Activated CD8-positive, alpha-beta memory T cell treated with anti-CD3 and anti-CD28 coated beads, Interleukin-2, amount 50 U/mL, for 1 hour (primary cell): ENCODE results near the gene OBP2A.
"Not testable (repeated sequence)": the region's sequence is repeated elsewhere in the genome, so short reads cannot be mapped to it uniquely, and the experiment has no call there.

Experiments
- DNase-seq: peaks from one replicate; pipeline ENCODE4 v3.0.0-alpha.2; 2020; ENCODE audit errors: extremely low read depth

The OBP2A gene

DNA sequence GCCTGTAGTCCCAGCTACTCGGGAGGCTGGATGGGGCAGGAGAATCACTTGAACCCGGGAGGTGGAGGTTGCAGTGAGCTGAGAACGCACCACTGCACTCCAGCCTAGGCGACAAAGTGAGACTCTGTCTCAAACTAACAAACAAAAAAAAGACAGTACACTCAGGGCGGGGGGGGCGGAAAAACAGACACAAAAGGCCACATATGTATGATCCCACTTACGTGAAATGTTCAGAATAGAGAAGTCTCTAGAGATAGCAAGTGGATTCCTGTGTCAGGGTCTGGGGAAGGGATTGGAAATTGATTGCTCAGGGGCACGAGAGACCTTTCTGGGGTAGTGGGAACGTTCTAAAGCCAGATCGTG lies 33.7 kb upstream of the OBP2A start:
- DNase-seq: no peak

DNA sequence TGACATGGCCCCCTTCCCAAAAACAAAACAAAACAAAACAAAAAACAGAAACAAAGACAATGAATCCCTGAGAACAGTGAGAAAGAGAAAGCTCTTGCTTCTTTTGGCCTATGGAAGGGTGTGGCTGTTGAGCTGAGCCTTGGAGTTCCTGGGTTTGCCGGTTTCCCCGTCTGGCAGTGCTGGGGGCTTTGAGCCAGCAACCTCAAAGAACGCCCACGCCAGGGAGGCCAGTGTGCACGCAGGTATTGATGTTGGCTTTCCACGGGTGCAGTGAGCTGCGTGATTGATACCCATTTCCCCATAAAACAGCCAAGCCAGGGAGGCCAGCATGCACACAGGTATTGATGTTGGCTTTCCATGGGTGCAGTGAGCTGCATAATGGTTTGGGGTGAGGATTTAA lies 33.0 kb upstream of the OBP2A start:
- DNase-seq: no peak

DNA sequence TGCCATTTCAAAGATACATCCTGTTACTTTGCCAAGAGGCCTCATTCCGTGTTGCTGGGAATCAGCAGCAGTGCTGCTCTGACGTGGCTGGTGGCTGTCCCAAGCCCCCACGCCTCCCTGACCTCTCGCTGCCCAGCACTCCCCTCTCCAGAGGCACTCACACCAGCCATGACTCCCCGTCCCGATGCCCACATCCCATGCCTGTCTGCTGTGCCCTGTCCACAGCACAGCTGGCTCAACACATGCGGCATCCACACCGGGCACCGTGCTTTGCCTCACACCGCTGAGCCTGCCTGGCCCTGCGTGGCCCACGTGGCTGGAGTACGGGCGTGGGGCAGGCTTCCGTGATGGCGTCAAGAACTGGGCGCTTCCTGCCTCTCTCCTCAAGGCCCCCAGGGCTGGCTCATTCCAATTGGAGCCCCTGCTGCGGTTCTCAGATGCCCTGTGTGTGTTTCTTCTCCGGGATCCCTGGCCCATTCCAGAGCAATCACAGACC lies 32.5 kb upstream of the OBP2A start:
- DNase-seq: no peak

DNA sequence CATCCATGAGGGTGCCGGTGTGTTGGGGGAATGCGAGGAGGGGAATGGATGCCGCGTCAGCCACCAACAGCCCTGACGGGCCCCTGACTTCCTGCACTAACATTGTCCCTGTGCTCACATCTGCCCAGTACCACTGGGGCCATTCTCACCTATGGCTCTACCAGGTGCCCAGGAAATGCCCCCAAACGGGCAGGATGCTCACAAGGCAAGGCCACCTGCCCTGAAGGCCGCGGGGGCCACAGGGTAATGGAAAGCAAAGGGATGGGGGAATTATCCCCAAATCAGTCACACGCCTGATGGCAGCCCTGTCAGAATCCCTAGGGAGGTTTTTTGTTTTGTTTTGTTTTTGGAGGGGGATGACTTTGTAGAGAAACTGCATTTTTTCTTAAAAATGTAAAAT lies 32.0 kb upstream of the OBP2A start:
- DNase-seq: not testable (repeated sequence)

DNA sequence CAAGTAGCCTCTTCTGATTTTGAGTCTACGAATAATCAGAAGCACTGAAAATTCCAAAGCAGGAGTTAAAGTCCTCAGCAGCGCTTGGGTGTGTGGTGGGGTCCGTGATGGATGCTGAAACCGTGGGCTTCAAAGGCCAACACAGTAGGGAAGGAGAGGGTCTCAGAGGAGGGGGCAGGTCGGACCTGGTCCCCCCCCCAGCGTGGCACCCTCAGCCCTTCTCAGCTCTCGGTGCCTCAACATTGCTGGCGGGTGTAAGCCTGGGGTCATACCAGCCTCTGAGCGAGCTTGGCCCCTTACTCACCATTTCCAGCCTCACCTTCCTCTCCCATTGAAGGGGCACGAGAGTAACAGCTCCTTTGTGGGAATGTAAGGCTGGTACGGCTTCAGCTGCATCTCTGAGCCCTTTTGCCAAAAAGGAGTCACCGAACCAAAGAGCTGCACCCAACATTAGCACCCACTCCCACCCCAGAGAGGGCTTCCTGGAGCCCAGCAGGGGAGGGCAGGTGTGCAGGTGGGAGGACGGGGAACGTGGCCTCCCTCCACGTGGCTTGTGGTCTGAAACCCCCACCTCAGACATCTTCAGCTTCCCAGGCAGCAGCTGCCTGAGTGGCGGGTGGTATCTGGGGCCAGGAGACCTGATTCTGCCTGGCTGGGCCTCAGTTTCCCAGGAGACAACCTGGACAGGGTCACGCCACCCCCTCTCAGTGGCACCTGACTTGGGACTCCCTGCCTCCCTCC lies 31.4 kb upstream of the OBP2A start:
- no peak for DNase-seq

DNA sequence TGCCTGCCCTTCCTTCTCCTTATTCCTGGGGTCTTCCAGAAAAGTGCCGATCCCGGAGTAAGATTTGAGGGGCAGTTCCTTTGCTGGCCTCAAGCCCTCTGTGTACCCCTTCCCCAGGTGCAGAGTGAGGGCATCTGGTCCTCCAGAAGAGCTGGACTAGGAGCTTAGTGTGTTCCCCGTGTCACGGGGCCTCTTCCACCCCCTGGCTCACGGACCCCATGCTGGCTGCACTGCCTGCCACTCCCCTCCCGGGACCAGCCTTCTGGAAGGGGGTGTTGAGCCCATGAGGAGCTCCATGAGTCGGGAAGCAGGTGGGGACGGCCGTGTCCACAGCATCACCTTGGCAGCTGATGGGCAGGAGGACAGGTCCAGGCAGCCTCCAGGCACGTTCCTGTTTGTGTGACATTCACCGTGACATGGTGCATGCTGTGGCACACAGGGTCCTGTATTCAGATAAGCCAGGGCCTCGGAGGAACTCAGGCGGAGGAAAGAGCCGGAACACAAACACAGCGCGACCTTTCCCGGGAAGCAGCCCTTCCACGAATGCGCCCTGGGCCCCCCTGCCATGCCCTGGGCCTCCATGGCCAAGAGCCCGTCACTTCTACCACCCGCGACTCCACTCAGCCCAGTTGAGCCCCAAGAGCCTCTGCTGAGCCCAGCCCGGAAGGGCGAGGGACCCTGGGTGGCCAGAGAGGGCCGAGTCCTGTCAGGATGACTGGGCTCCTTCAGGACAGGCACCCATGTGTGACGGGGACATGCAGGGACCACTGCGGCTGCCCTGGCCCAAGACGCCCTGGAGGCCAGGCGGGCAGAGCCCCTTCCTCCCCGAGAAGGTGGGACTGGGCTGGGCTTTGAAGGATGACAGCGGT lies 30.6 kb upstream of the OBP2A start:
- DNase-seq: no peak

DNA sequence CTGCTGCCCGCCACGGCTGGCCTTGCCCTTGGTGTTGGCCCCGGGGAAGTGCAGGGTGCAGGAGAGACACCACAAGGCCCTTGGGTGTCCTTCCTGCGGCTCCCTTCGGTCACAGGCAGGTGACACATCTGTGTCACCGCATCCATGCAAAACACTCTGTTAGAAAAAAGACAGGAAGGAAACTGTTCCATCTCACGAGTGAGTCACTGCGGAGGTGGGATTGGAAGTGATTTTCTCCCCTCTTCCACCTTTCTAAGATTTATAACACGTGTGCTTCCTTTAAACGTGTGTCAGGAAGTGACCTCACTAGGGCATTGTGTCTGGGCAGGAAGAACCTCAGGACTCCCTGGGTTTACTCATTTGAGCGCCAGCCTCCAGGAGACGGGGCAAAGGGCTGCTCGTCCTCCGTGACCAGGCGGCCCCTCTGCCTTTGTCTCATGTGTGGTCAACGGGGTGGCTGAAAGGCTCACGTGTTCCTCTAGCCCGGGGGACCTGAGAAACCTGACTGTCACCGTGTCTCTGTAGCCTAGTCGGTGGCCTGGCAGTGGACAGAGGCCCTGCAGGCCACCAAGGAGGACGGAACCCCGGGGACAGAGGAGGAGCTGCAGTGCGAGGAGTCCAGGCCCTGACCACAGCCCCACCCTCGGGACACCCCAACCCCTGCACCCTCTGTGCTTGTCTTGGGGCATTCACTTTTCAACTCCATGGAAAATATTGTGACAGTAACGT lies 29.6 kb upstream of the OBP2A start:
- no peak for DNase-seq

DNA sequence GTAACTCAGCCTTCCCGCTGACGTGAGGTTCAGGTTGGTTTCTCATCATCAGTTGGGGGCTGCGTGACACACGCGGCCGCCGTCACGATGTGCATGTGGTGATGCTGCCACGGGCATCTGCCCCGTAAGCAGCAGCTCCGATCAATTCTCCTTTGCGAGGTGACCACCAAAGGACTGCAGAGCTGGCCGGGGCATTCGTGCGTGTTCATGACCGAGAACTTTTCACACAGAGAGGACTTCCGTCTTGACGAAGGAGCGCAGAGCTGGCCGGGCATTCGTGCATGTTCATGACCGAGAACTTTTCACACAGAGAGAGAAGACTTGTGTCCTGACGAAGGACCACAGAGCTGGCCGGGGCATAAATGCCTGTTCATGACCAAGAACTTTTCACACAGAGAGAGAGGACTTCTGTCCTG lies 28.5 kb upstream of the OBP2A start:
- DNase-seq: no peak

DNA sequence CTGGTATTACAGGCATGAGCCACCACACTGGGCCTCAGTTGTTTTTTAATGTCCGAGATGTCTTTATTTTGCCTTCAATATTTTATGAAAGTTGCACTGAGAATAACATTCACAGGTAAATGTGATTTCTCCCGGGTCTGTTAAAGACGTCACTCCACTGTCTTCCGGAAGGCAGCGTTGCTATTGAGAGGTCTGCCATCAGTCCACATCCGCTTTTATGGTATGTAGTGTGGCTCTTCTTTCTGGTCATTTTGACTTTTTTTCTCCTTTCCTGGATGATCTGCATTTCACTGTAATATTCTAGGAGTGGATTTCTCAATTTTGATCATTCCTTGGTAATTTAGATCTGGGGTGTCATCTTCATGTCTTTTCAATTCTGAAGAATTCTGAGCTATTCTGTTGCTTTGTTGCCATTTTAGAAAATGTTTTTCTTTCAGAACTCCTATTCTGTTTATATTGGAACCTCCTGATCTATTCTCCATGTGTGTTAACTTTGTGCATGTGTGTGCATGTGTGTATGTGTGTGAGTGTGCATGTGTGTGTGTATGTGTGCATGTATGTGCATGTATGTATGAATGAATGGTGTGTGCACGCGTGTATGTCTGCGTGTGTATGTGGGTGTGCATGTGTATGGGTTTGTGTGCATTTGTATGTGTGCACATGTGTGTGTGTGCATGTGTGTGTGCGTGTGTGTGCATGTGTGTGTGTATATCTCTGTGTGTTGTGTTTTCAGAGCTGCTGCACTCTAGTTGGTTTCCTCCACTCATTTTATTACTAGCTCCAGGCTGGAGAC lies 26.6 kb upstream of the OBP2A start:
- DNase-seq: no peak

DNA sequence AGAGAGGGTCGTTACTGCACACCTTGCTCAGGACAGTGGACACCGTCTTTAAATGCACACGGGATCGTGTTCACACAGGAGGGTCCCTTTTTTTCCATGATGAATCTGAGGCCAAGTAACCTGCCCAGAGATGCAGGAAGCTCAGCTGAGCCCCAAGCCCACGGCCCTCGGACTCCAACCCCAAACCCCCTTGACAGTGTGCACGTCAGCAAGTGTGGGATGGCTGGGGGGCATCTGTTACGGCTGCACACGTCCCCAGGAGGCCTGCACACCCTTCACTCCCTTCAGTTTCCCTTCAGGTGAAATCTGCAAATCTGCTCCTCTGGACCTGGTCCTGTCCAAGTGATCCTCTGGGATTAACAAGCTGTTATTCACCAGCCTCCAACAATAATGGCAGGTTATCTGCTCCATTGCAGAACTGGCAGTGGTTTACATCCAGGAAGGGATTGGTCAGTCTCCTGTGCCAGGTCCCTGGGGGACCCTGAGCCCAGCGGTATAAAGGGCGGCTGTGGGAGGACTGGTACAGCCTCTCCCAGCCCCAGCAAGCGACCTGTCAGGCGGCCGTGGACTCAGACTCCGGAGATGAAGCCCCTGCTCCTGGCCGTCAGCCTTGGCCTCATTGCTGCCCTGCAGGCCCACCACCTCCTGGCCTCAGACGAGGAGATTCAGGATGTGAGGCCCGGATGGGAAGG lies 24.9 kb upstream of the OBP2A start, which contains the start of gene LCN1:
Gene LCN1 (plus strand): TSS at position 525 of the 692 bp plus-strand sequence. CDS start 58 bp downstream, at position 583.
- DNase-seq: no peak

DNA sequence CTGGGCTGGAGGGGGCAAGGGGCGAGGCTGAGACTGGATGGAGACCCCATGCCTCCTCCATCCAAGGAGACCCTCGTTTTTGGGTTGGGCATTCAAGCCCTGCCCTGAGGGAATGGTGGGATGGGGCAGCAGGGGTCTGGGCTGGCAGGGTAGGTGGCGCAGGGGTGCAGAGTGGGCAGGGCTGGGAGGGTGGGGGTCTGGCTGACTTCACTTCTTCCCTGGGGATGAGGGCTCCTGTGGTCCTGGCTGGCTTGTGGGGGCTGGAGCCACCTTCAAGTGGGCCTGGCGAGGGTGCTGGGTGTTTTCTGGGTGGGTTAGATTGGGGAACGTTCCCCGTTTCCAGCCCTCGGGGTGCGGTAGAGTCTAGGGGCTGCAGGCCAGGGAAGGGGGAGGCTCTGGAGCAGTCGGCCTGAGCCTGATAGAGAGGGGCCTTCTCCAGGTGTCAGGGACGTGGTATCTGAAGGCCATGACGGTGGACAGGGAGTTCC lies 24.3 kb upstream of the OBP2A start:
- DNase-seq: no peak

DNA sequence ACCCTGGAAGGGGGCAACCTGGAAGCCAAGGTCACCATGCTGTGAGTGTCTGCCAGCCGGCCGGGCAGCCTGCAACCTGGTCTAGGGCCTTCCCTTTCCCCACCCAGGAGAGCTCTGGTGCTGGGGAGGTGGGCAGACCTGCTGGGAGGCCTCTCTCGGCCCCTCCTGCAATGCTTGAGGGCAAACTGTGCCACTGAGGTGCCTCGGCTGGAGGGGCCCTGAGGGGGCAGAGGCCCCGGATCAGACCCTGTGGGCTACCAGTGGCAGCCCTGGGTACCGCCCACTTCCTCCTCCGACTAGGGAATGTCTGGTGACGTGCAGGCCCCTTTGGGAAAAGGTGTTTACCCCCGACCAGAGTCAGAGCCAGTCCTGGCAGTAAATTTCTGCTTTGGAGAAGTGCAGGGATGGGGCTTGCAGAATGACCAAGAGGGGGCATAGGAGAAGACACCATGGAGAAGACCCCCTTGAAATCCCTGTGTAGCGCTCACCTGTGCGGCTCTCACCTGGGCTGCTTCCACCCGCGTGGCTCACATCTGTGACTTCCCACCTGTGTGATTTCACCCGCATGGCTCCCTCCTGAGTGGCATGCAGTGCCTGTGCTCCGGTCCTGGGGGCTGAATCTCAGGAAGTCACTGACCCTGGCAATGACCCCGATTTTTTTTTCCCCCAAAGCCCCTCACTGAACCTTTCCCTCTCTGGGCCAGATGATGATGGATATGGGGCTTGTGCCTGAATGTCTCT lies 23.6 kb upstream of the OBP2A start:
- no peak for DNase-seq

DNA sequence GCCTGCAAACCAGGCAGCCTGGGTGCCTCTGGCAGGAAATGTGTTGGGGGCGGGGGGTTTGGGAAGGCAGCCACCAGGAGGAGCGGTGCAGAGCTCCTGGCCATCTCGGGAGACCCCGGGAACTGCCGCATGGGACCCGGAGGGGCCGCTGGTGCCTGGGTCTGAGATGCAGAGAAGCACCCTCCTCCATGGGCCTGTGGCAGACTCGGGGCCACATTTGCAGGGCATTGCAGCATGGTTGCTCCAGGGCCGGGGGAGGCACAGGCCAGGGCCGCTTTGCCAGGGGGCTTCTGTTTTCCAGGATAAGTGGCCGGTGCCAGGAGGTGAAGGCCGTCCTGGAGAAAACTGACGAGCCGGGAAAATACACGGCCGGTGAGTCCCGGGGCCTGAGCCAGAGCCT lies 23.0 kb upstream of the OBP2A start:
- no peak for DNase-seq

DNA sequence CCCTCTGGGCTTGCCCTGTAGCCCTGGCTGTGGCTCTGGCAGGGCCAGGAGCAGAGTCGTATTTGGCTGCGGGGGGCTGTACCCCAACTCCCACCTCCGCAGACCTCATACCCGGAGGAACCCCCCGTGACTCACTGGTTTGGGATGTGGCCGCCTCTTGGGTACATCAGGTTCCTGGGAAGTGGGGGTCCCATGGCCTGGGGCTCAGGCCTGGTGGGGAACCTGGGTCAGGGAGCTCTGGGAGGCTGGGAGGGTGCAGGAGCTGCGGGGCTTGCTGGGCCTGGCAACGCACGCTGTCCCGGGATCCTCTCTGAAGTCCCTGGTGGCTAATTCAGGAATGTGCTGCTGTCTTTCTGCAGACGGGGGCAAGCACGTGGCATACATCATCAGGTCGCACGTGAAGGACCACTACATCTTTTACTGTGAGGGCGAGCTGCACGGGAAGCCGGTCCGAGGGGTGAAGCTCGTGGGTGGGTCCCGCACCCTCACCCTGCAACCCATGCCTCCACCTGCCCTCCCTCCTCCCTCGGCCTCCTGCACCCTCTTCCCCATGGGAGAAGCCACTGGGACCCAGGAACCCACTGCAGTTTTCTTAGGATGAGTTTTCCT lies 22.3 kb upstream of the OBP2A start:
- no peak for DNase-seq

DNA sequence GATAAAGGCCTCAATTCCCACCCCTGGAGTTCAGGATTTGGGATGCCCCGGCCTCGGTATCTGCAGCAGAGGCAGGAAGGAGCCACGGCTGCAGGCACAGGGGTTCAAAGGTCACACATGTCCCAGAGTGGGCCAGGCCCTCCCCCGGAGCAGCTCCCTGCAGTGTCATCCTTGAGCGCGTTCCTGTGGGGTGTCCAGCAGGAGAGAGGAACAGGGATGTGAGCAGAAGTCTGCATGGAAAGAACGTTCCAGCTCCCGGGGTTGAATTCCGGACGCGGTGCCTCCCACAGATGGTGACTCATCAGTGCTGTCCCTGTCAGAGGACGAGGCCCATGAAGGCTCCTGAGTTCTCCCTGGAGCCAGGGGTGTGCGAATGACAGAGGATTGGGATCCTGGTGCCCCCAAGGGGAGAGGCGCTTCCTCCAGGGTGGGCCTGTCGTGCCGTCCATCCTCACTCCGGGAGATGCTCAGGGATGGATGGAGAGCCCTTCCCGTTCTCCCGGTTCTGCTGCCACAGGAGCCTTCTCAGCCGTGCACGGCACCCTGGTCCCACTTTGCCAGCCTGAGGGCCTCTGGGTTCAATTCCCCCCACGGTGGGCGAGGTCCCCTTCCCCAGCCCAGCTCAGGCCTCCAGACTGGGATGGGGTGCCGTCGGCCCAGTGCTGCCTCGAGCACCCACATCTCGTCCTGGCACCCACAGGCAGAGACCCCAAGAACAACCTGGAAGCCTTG lies 21.6 kb upstream of the OBP2A start:
- no peak for DNase-seq

DNA sequence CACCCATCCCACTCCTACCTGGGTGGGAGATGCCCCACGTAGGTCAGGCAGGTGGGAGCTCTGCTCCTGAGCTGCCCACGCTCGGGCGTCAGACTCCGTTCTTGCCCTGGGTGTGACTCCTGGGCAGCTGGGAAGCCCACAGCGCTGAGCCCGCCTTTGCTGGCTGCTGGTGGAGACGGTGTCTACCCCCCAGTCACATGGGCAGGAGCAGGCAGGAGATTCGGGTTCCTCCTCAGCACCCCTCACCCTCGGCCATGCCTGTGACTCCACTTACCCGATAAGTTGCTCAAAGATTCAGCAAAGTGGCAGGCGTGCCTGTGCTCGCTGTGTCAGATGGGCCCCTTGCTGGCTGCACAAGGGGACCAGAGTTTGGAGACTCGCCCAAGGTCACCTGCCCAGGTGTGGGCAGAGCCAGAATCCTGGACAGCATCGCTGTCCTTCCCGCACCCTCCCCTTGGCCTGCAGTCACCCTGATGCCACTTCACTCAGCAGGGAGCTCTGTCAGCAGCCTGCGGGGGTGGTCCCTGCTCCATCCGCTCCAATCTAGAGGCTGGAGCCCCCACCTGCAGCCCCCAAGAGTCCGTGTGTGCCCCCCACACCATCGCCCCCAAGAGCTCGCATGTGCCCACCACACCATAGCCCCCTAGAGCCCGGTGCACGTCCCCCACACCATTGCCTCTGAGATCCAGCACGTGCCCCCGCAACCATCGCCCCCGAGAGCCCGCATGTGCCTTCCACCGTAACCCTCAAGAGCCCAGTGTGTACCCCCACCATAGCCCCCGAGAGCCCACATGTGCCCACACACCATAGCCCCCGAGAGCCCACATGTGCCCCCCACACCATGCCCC lies 20.5 kb upstream of the OBP2A start:
- no peak for DNase-seq

DNA sequence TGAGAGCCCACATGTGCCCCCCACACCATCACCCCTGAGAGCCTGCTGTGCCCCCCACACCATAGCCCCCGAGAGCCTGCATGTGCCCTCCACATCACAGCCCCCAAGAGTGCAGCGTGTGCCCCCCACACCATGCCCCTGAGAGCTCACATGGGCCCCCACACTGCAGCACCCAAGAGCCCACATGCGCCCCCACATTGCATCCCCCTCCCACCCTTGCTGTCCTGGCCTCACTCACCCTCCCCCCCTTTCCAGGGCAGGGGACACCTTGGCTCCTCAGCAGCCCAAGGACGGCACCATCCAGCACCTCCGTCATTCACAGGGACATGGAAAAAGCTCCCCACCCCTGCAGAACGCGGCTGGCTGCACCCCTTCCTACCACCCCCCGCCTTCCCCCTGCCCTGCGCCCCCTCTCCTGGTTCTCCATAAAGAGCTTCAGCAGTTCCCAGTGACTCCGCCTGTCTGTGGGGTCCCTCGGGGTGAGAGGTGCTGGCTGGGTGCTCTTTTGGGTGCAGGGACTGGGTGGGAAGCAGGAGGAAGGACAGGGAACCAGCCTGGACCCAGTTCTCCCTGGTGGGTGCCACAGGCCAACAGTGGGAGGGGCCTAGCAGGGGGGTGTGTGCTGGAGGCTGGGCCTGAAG lies 19.7 kb upstream of the OBP2A start:
- DNase-seq: no peak
